Breast epithelium (tissue), 3 donors: ENCODE results near the gene DDX47.

Experiments used
- CTCF ChIP-seq, 3 donors: fragments of 450-650 bp; IDR thresholded peaks; one replicate each; pipeline ENCODE4 v1.5.1; 2016 to 2017; ENCODE audit warnings: antibody characterized with exemption in 3 of 3, mild to moderate bottlenecking in 3 of 3, moderate library complexity in 3 of 3
- POLR2A ChIP-seq: fragments of 450-650 bp; IDR thresholded peaks from one replicate; pipeline ENCODE4 v1.6.1; 2016; ENCODE audit warnings: antibody characterized with exemption, mild to moderate bottlenecking, moderate library complexity
- POLR2AphosphoS5 ChIP-seq, 3 donors: sonication (generic); formaldehyde crosslinking; IDR thresholded peaks; one replicate each; pipeline ENCODE4 v1.6.1; 2017; ENCODE audit warnings: antibody characterized with exemption in 3 of 3

GRCh38 chr12:12872934-12873275 lies 59.8 kb downstream of the DDX47 start:
- no peak for TF ChIP-seq CTCF (IDR thresholded peaks at IDR 0.05)
- TF ChIP-seq POLR2A = no peak
- no peak for TF ChIP-seq POLR2AphosphoS5 (IDR thresholded peaks at IDR 0.05)
